Kidney (tissue), 14 donors: ENCODE results near the gene APC2. TPM values are rescaled to one million over a fixed set of nuclear protein-coding genes. Genes with fewer than 3 reads are reported as not detected.

Experiments used
- DNase-seq, 5 donors: peaks; one replicate each; pipeline ENCODE4 v3.0.0-alpha.2; 2013 to 2020
- FAIRE-seq: peaks from 2 replicates; lab custom pipeline; 2012; peaks lifted over from hg19 to GRCh38; lab: Jason Lieb, UNC
- H3K27ac ChIP-seq, 2 donors: one replicate each; pipeline ENCODE4 v1.7.0; 2013; ENCODE audit warnings: low read depth in 2 of 2, low read length in 2 of 2, inconsistent platforms in 1 of 2
- H3K27me3 ChIP-seq: one replicate; pipeline ENCODE4 v1.7.1; 2013; ENCODE audit warnings: low read length, inconsistent platforms; ENCODE audit not compliant: control insufficient read depth, insufficient read depth
- H3K36me3 ChIP-seq, 3 donors: one replicate each; pipeline versions ENCODE4 v1.7.0 to v1.7.1; 2013; ENCODE audit warnings: low read length in 3 of 3, control low read depth in 1 of 3, inconsistent platforms in 1 of 3; ENCODE audit not compliant: insufficient read depth in 3 of 3, control insufficient read depth in 2 of 3
- H3K4me1 ChIP-seq, 3 donors: one replicate each; pipeline versions ENCODE4 v1.7.0 to v1.7.1; 2013; ENCODE audit warnings: low read length in 3 of 3, inconsistent platforms in 1 of 3, low read depth in 1 of 3; ENCODE audit not compliant: control insufficient read depth in 2 of 3, insufficient read depth in 2 of 3
- H3K4me3 ChIP-seq, 3 donors: one replicate each; pipeline versions ENCODE4 v1.7.0 to v1.8.1; 2013; ENCODE audit warnings: low read length in 3 of 3, control low read depth in 1 of 3, inconsistent platforms in 1 of 3
- H3K9ac ChIP-seq, 3 donors: one replicate each; pipeline versions ENCODE4 v1.7.0 to v1.7.1; 2013; ENCODE audit warnings: low read length in 3 of 3, control low read depth in 1 of 3, inconsistent platforms in 1 of 3
- H3K9me3 ChIP-seq, 3 donors: one replicate each; pipeline versions ENCODE4 v1.7.0 to v1.7.1; 2013; ENCODE audit warnings: low read length in 3 of 3, control low read depth in 1 of 3, inconsistent platforms in 1 of 3; ENCODE audit not compliant: control insufficient read depth in 2 of 3, insufficient read depth in 1 of 3
- intact Hi-C: fragments of 100-400 bp; cut with DNase I; formaldehyde crosslinking; loops from one replicate; pipeline ENCODE4 v1.11.1; 2022
- polyA plus RNA-seq: library from polyadenylated mRNA; stranded (reverse); fragments of 350-450 nt; fragmentation: Illumina TruSeq; extraction: RNeasy Lipid Tissue Mini Kit (QIAGEN cat#74804); gene quantifications from one replicate; pipeline ENCODE4 v1.2.3, GENCODE V29; 2014; ENCODE audit warnings: low read depth, low replicate concordance; ENCODE audit not compliant: insufficient read depth
- total RNA-seq: library from RNA; stranded (reverse); fragmentation: NEBNext Ultra II Directional; extraction: Animal tissue kit (Norgen Biotek cat#: 25700); gene quantifications from one replicate; pipeline ENCODE4 v1.2.1, GENCODE V29; 2021
- TF ChIP-seq, protein P1 (sequence below): IDR thresholded peaks from 3 replicates; pipeline ENCODE4 v1.5.1; 2012; ENCODE audit warnings: mild to moderate bottlenecking, moderate library complexity, borderline replicate concordance; ENCODE audit not compliant: insufficient read depth; ENCODE audit errors: extremely low read depth
- donor health status: control.
- donor health status: control.
- donor health status: control.
- donor health status: control.
- donor health status: control.
- donor health status: DM: yes; HTN: yes; CAD: no.
- donor health status: Normal renal cell carcinoma (clear cell type).

APC2 gene
- total and polyA plus RNA-seq, 2 donors from 2014 or later = 0.25 TPM; not detected in 1

DNA sequence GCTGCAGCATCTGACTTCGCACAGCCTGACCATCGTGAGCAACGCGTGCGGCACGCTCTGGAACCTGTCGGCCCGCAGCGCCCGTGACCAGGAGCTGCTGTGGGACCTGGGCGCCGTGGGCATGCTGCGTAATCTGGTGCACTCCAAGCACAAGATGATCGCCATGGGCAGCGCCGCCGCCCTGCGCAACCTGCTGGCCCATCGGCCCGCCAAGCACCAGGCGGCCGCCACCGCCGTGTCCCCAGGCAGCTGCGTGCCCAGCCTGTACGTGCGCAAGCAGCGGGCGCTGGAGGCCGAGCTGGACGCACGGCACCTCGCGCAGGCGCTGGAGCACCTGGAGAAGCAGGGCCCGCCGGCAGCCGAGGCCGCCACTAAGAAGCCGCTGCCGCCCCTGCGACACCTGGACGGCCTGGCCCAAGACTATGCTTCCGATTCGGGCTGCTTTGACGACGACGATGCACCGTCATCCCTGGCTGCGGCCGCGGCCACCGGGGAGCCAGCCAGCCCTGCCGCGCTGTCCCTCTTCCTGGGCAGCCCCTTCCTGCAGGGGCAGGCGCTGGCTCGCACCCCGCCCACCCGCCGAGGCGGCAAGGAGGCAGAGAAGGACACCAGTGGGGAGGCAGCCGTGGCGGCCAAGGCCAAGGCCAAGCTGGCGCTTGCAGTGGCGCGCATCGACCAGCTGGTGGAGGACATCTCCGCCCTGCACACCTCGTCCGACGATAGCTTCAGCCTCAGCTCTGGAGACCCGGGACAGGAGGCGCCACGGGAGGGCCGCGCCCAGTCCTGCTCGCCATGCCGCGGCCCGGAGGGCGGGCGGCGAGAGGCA lies 15.5 kb downstream of the APC2 start:
- Histone ChIP-seq H3K9me3 (no peaks in the 10 kb centered on the region), H3K27me3 (peaks cover 12% of the 10 kb centered on the region)

DNA sequence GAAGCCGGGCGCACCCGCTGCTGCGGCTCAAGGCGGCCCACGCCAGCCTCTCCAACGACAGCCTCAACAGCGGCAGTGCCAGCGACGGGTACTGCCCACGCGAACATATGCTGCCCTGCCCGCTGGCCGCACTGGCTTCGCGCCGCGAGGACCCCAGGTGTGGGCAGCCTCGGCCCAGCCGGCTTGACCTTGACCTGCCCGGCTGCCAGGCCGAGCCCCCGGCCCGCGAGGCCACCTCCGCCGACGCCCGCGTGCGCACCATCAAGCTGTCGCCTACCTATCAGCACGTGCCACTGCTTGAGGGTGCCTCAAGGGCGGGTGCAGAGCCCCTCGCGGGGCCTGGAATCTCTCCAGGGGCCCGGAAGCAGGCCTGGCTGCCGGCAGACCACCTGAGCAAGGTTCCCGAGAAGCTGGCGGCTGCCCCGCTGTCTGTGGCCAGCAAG lies 16.1 kb downstream of the APC2 start:
- Histone ChIP-seq H3K4me3 (no peak overlapping the region), H3K27ac (no peak overlapping the region), H3K9ac (no peak overlapping the region), H3K9me3 (no peaks in the 10 kb centered on the region), H3K27me3 (peaks cover 12% of the 10 kb centered on the region), H3K4me1 (peaks cover 0 to 21% (median 3%) of the 10 kb centered on the region in 3 donors), H3K36me3 (no peaks in the 10 kb centered on the region)
- intact Hi-C loops = no loop called here
- FAIRE-seq (no peak), DNase-seq (peak in 2 of 5 donors; percentile 52 to 73)
- TF ChIP-seq, protein P1, sequence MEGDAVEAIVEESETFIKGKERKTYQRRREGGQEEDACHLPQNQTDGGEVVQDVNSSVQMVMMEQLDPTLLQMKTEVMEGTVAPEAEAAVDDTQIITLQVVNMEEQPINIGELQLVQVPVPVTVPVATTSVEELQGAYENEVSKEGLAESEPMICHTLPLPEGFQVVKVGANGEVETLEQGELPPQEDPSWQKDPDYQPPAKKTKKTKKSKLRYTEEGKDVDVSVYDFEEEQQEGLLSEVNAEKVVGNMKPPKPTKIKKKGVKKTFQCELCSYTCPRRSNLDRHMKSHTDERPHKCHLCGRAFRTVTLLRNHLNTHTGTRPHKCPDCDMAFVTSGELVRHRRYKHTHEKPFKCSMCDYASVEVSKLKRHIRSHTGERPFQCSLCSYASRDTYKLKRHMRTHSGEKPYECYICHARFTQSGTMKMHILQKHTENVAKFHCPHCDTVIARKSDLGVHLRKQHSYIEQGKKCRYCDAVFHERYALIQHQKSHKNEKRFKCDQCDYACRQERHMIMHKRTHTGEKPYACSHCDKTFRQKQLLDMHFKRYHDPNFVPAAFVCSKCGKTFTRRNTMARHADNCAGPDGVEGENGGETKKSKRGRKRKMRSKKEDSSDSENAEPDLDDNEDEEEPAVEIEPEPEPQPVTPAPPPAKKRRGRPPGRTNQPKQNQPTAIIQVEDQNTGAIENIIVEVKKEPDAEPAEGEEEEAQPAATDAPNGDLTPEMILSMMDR = no peak

More for the DNA sequence above, 15.5 kb downstream of the APC2 start:
- Histone ChIP-seq H3K9ac (no peak overlapping the region), H3K27ac (no peak overlapping the region), H3K36me3 (no peaks in the 10 kb centered on the region), H3K4me3 (no peak overlapping the region), H3K4me1 (peaks cover 0 to 17% (median 0%) of the 10 kb centered on the region in 3 donors)
- TF ChIP-seq, protein P1 = peak; percentile 45
- FAIRE-seq (no peak), DNase-seq (peak in 4 of 5 donors; percentile 69 to 84 (median 76))
- intact Hi-C loops = no loop called here

DNA sequence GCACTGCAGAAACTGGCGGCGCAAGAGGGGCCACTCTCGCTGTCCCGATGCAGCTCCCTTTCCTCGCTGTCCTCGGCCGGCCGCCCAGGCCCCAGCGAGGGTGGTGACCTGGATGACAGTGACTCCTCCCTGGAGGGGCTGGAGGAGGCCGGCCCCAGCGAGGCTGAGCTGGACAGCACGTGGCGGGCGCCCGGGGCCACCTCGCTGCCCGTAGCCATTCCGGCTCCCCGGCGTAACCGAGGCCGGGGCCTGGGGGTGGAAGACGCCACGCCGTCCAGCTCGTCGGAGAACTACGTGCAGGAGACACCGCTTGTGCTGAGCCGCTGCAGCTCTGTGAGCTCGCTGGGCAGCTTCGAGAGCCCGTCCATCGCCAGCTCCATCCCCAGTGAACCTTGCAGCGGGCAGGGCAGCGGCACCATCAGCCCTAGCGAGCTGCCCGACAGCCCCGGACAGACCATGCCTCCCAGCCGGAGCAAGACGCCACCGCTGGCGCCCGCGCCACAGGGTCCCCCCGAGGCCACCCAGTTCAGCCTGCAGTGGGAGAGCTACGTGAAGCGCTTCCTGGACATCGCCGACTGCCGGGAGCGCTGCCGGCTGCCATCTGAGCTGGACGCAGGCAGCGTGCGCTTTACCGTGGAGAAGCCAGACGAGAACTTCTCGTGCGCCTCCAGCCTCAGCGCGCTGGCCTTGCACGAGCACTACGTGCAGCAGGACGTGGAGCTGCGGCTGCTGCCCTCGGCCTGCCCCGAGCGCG lies 16.7 kb downstream of the APC2 start:
- FAIRE-seq (no peak), DNase-seq (peak in 1 of 5 donors; percentile 47)
- intact Hi-C loops = no loop called here
- Histone ChIP-seq H3K4me3 (no peak overlapping the region), H3K27me3 (peaks cover 16% of the 10 kb centered on the region), H3K27ac (no peak overlapping the region), H3K4me1 (peaks cover 0 to 25% (median 4%) of the 10 kb centered on the region in 3 donors), H3K36me3 (no peaks in the 10 kb centered on the region), H3K9ac (no peak overlapping the region), H3K9me3 (no peaks in the 10 kb centered on the region)
- TF ChIP-seq, protein P1 = no peak
